DMS 273 (cell line): ENCODE results near the gene PAQR8.

Experiments
- DNase-seq: peaks from one replicate; lab custom pipeline; 2025; ENCODE audit not compliant: unreplicated experiment; lab: John Stamatoyannopoulos, UW

Gene PAQR8

GRCh38 chr6:52361945-52362442 lies at the start of gene PAQR8:
Gene PAQR8 (plus strand): TSS chr6:52362151. CDS start chr6:52403214, 41,063 bp downstream.
- peak; percentile 90 for DNase-seq

GRCh38 chr6:52312461-52312860 lies 49.5 kb upstream of the PAQR8 start:
- no peak for DNase-seq

- no peak for DNase-seq
These were observed 47.2 kb upstream of the PAQR8 start for GRCh38 chr6:52314752-52315151.

- no peak for DNase-seq
These were observed 44.7 kb upstream of the PAQR8 start for GRCh38 chr6:52317211-52317610.

- peak; percentile 9 for DNase-seq
These were observed 43.9 kb upstream of the PAQR8 start for GRCh38 chr6:52317841-52318581.

- DNase-seq, result no peak
These were observed 37.8 kb upstream of the PAQR8 start for GRCh38 chr6:52324189-52324588.

- DNase-seq, result no peak
These were observed 36.1 kb upstream of the PAQR8 start for GRCh38 chr6:52325695-52326471.

GRCh38 chr6:52326540-52327364 lies 35.2 kb upstream of the PAQR8 start:
- DNase-seq, result no peak

- no peak for DNase-seq
These were observed 33.7 kb upstream of the PAQR8 start for GRCh38 chr6:52328303-52328662.

- DNase-seq, result no peak
These were observed 33.2 kb upstream of the PAQR8 start for GRCh38 chr6:52328729-52329128.

- no peak for DNase-seq
These were observed 31.5 kb upstream of the PAQR8 start for GRCh38 chr6:52330470-52330869.

GRCh38 chr6:52331793-52332457 lies 30.0 kb upstream of the PAQR8 start:
- DNase-seq, result no peak

GRCh38 chr6:52333840-52334200 lies 28.1 kb upstream of the PAQR8 start:
- DNase-seq, result no peak

- no peak for DNase-seq
These were observed 26.4 kb upstream of the PAQR8 start for GRCh38 chr6:52335576-52335975.

- no peak for DNase-seq
These were observed 24.9 kb upstream of the PAQR8 start for GRCh38 chr6:52336919-52337561.

GRCh38 chr6:52337633-52338290 lies 24.2 kb upstream of the PAQR8 start:
- DNase-seq, result no peak

- no peak for DNase-seq
These were observed 21.4 kb upstream of the PAQR8 start for GRCh38 chr6:52340603-52340880.

GRCh38 chr6:52341561-52342260 lies 20.2 kb upstream of the PAQR8 start:
- DNase-seq, result no peak

GRCh38 chr6:52345311-52345710 lies 16.6 kb upstream of the PAQR8 start:
- DNase-seq, result no peak

- peak; percentile 25 for DNase-seq
These were observed 15.4 kb upstream of the PAQR8 start for GRCh38 chr6:52346503-52346902.
